Ishikawa (cell line): ENCODE measurements around the gene ROBO1.

Source experiments
- CREB1 ChIP-seq: IDR thresholded peaks from 2 replicates; pipeline ENCODE4 v1.6.1; 2012; ENCODE audit warnings: low read depth
- EGR1 ChIP-seq: IDR thresholded peaks from 2 replicates; pipeline ENCODE4 v1.6.1; 2012
- EP300 ChIP-seq: IDR thresholded peaks from 2 replicates; pipeline ENCODE4 v1.6.1; 2012; ENCODE audit warnings: borderline replicate concordance
- FOXM1 ChIP-seq: IDR thresholded peaks from 2 replicates; pipeline ENCODE4 v1.6.1; 2012; ENCODE audit warnings: low read depth, borderline replicate concordance
- MAX ChIP-seq: IDR thresholded peaks from 2 replicates; pipeline ENCODE4 v1.6.1; 2012
- NFIC ChIP-seq: IDR thresholded peaks from 2 replicates; pipeline ENCODE4 v1.6.1; 2012
- RAD21 ChIP-seq: IDR thresholded peaks from 2 replicates; pipeline ENCODE4 v1.6.1; 2012; ENCODE audit warnings: low read depth
- REST ChIP-seq: IDR thresholded peaks from 2 replicates; pipeline ENCODE4 v1.6.1; 2012; ENCODE audit warnings: low read depth, mild to moderate bottlenecking
- USF1 ChIP-seq: IDR thresholded peaks from 2 replicates; pipeline ENCODE4 v1.6.1; 2012
- YY1 ChIP-seq: IDR thresholded peaks from 2 replicates; pipeline ENCODE4 v1.6.1; 2012; ENCODE audit warnings: low read depth

GRCh38 chr3:78825118-78825857, 942.5 kb downstream of the ROBO1 start:
- TF ChIP-seq EP300, result no peak
- no peak for TF ChIP-seq MAX
- no peak for TF ChIP-seq USF1
- no peak for TF ChIP-seq NFIC
- no peak for TF ChIP-seq FOXM1
- TF ChIP-seq YY1, result no peak
- no peak for TF ChIP-seq CREB1
- no peak for TF ChIP-seq EGR1
- TF ChIP-seq REST, result no peak
- no peak for TF ChIP-seq RAD21
